HG02642 (cell line): ENCODE data around the gene RFXAP.

Experiments used
- ATAC-seq: cut with Tn5 transposase; IDR thresholded peaks from one replicate; pipeline ENCODE4 v1.9.1; 2021; ENCODE audit warnings: mild to moderate bottlenecking; ENCODE audit not compliant: unreplicated experiment, poor library complexity

Gene RFXAP

GRCh38 chr13:36815062-36815461 lies 4.0 kb upstream of the RFXAP start:
- ATAC-seq, result no peak

GRCh38 chr13:36817996-36818803 lies 822 bp upstream of the RFXAP start:
- no peak for ATAC-seq

- peak; percentile 18 for ATAC-seq
Measured at GRCh38 chr13:36819739-36820090, 693 bp downstream of the RFXAP start.

- ATAC-seq, result peak; percentile 37
Measured at GRCh38 chr13:36820222-36820621, 1.2 kb downstream of the RFXAP start.

- ATAC-seq, result no peak
Measured at GRCh38 chr13:36822785-36823184, 3.8 kb downstream of the RFXAP start.

DNA sequence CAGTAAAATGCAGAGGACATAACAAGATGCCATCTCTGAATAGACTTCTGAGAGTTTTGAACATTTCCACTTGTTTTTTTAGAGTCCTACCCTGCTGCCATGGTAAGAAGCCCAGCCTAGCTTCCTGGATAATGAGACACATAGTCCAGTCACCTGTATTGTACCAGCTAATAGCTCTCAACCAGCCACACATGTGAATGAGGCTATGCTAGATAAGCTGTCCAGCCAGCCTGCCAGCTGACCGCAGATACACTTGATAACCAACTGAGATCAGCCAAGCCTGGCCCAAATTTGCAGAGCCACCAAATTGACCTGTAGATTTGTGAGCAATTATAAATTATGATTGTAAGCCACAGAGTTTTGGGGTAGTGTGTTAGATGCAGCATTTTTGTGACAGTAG lies 10.7 kb downstream of the RFXAP start:
- no peak for ATAC-seq

- no peak for ATAC-seq
Measured at GRCh38 chr13:36831291-36831690, 12.3 kb downstream of the RFXAP start.

DNA sequence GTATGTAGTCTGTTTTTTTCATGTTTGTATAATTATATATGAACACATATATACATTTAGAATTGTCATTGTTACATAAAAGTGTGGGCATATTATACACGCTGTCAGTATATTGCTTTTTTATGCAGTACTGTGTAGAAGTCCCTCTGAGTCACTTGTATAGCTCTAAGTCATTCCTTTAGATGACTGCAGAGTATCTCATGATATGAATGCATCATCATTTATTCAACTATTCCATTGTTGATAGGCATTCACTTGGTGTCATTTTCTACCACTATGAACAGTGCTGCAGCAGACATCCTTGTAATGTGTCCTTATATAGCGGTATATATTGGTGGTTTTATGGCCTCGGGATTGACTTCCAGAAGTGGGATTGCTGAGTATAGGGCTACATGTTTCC lies 15.3 kb downstream of the RFXAP start:
- no peak for ATAC-seq

DNA sequence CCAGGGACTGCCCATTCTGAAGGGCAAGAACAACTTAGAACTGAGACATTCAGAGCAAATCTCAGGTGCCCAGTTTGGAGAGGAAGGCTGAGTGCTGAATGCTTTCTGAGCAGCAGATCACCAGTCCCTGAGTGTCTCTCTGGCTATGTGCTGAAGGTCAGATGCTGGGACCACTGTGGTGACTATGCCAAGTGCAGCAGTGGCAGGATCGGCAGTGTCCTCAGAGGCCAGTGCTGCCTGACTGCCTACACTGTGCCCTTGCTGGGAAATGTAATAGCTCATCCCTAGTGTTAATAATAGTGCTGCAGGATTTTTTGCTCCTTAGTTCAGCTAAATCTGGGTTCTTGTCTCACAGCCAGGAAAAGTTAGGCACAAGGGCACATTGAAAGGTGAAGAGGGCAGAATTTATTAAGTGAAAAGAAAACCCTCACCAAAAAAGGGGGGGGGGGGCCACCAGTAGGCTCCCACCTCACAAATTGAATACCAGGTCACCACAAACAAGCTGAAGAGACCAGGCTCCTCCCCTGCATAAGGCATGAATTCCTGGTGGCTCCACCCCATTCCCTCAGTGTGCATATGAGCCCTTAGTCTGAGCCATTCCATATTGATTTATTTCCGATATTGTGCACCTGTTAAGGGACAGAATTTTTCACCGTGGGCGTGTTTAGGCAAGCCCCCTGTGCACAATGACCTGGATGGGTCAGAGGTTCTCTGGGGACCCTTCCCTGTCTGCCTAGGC lies 18.5 kb downstream of the RFXAP start:
- ATAC-seq, result no peak

GRCh38 chr13:36839281-36839680 lies 20.3 kb downstream of the RFXAP start:
- no peak for ATAC-seq

DNA sequence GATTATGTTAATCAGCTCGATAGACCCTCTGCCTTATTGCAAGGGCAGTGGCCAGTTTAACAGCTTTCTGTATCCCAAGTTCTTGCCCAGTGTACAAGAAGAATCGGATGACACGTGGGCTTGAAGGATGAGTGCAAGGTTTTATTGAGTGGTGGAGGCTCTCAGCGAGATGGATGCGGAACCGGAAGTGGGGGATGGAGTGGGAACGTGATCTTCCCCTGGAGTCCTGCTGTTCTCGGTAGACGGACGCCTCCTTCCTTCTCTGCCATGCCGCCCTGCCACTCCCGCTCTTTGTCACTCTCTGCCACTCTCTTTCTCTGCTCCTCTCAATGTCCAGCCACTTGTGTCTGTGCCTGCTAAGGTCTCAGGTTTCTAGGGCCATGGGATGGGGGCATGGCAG lies 21.0 kb downstream of the RFXAP start:
- no peak for ATAC-seq

DNA sequence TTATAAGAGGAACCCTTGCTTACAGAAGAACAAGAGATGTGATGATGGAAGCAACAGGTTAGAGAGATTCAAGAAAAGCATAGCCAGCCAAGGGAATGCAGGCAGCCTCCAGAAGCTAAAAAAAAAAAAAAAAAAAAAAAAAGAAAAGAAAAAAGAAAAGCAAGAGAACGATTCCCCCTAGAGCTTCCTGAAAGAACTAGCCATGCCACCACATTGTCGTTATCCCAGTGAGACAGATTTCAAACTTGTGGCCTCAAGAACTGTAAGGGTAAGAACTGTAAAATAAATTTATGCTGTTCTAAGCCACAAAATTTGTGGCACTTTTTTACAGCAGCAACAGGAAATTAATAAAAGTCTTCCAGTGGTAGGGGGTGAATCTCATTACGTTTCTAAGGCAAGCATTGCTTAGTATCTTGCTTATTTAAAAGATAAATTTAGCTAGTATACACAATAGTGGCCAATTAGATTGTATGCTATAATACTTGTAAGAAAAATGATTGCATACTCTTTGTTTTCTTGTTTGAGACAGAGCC lies 21.8 kb downstream of the RFXAP start:
- ATAC-seq, result no peak

DNA sequence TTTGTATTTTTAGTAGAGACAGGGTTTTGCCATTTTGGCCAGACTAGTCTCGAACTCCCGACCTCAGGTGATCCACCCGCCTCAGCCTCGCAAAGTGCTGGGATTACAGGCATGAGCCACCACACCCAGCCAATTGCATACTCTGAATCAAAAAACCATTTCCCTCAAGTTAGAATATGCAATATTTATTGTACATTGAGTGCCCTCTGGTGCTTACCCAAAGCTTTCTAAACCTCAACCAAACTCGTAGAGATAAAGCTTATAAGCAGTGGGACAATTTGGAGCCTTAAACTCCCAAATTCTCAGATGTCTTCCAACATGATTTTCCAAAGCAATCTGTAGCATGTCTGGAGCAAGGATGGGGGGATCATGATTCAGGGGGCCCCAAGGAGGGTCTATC lies 22.4 kb downstream of the RFXAP start:
- ATAC-seq, result no peak

DNA sequence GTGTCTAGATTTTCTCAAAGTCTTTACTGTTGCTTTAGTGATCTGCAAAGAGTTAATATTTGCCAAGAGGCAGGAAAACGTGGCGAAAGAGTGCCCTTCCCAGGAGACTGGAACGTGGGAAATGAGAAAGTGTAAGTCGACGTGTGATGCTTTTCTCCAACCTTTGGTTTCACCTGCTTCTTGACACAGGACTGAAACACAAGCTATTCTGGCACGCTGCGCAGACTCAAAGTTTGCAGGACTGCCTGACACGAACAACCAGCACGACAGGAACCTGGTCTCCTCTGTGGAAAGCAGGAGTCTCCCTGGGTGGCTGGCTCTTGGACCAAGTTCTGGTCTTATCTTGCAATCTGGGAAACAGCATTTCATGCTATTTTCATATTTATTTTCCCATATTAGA lies 28.6 kb downstream of the RFXAP start:
- no peak for ATAC-seq

DNA sequence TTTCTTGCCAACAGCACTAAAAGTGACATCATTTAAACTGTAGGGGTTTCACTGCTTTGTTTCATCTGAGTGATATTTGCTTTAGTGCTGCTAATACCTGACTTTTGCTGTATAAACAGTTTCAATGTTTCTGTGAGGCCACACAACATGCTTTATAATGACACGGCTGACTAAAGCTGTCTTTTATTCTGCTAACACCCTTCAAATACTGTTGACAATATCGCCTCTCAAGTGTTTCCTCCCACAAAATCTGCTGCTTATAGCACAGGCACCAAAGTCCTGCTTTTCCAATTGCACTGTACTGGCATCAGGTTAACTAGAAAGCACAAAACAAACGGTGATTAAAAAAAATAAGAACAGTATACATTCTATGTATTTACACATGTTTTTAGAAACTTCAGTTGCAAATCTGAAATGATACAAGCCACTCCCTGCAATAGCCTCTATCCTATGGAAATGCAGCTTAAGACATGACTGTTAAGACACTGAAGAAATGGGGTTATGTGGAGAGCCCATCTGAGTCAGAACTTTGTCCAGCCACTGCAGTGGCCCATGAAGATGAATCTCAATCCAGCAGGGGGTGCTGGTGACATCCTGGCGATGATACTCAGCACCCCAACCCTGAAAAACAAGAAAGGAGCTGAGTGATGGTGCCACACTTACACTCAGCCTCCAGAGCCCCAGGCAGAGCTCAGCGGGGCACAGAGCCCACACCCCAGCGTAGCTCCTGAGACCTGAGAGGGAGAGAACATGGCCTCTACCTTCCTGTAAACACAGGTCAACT lies 29.4 kb downstream of the RFXAP start:
- peak; percentile 63 for ATAC-seq

DNA sequence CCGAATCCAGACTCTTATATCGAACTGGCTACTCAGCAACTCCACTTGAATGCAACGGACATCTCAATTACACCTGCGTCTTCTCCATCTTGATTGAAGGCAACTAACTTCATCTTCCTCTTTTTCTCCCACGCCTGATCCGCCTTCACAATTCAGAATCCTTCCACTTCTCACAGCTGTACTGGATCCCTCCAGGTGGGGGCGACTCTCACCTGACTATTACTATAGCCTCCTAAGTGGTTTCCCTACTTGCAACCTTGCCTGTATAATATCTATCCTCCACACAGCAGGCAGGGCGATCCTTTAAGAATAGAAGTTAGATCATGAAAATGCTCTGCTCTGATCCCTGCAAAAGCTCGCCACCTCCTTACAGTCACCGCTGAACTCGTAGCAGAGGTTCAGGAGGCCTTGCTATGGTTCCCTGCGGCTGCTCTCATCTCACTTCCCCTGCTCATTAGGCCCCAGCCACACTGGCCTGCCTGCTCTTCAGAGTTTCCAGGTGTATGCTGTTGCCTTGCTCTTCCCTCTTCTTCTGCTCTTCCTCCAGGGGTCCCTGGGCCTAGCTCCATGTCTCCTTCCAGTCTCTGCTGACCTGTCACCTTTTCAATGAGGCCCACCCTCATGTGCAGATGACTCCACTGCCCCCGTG lies 31.9 kb downstream of the RFXAP start:
- ATAC-seq, result no peak

DNA sequence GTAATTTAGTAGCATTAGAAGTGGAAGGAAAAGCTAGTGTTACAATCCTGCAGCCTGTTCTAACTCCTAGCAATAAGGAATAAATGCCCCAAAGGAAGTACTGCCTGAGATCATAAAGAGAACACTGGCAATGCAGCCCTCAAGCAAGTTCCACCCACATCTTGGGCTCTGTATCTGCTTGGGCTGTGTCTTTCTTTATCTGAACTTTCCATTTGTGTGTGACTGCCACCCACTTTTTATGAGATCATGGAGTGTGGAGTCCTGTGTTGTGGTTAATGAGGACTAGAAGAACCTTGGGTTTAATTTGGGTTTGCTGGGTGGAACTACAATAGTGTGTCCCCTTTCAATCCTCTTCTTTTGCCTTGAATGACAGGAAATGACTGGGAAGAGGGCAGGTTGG lies 38.2 kb downstream of the RFXAP start:
- ATAC-seq, result no peak

- ATAC-seq, result peak; percentile 61
Measured at GRCh38 chr13:36858290-36858689, 39.3 kb downstream of the RFXAP start.

DNA sequence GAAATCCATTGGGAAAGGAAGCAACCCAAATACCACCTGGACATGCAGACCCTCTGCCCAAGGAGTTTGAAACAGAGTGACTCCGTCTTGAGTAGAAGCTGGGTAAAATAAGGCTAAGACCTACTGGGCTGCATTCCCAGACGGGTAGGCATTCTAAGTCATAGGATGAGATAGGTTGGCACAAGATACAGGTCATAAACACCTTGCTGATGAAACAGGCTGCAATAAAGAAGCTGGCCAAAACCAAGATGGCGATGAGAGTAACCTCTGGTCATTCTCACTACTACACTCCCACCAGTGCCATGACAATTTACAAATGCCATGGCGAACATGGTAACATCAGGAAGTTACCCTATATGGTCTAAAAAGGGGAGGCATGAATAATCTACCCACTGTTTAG lies 40.2 kb downstream of the RFXAP start:
- ATAC-seq, result no peak

GRCh38 chr13:36862002-36862685 lies 43.1 kb downstream of the RFXAP start:
- no peak for ATAC-seq
